HFFc6 (cell line): Measurements from ENCODE around the gene DENND1B. TPM values are rescaled to one million over a fixed set of nuclear protein-coding genes. Genes with fewer than 3 reads are reported as not detected.

Experiments used
- DNase-seq: peaks from one replicate; pipeline ENCODE4 v3.0.0-alpha.2; 2018
- H3K27ac Mint-ChIP-seq: 2 replicates; pipeline ENCODE4 v1.8.0; 2020; ENCODE audit warnings: mild to moderate bottlenecking, mixed read lengths
- H3K27me3 Mint-ChIP-seq: 2 replicates; pipeline ENCODE4 v1.8.0; 2021; ENCODE audit warnings: mild to moderate bottlenecking, moderate library complexity, mixed read lengths; ENCODE audit not compliant: insufficient read depth
- H3K36me3 Mint-ChIP-seq: 2 replicates; pipeline ENCODE4 v1.8.0; 2021; ENCODE audit warnings: low read depth, mixed read lengths
- H3K4me1 Mint-ChIP-seq: 2 replicates; pipeline ENCODE4 v1.8.0; 2020; ENCODE audit warnings: low read depth, mixed read lengths
- H3K4me3 Mint-ChIP-seq: 2 replicates; pipeline ENCODE4 v1.8.0; 2020; ENCODE audit warnings: mild to moderate bottlenecking, moderate library complexity, mixed read lengths
- H3K9me3 Mint-ChIP-seq: 2 replicates; pipeline ENCODE4 v1.8.0; 2020; ENCODE audit warnings: mild to moderate bottlenecking, mixed read lengths
- total RNA-seq, 6 experiments: library from RNA; stranded (reverse); fragmentation: NEBNext Ultra II Directional; extraction: Animal tissue kit (Norgen Biotek cat#: 25700); gene quantifications; 2 replicates in 1 of 6; 3 replicates in 5 of 6; pipeline ENCODE4 v1.2.3, GENCODE V29; 2021
- TF ChIP-seq, protein P1 (sequence below): fragments of 200-600 bp; sonication (generic); IDR thresholded peaks from 2 replicates; pipeline ENCODE4 v1.5.0; 2021; ENCODE audit warnings: antibody characterized with exemption, mild to moderate bottlenecking

Gene DENND1B
- total RNA-seq, 6 experiments from 2014 or later: 6.4 to 9.0 (median 7.7) TPM

DNA sequence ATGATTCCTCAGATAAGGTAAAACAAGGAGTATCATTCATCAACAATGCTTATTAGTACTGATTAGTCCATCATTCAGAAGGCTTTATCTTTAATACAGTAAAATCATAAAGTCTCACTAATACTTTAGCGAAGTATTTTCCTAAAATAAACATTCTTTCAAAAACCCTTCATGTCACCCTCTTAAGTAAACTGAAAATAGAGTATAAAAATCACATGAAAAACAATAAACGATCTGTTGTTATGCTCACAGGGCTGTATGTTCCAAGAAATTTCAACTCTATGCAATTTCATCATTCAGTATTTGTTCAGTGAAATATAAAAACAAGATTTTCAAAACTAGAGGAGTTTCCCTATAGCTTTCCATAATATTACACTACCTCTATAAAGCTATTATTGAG lies 102.0 kb downstream of the DENND1B start:
- Mint-ChIP-seq H3K9me3 (no peaks in the 10 kb centered on the region), H3K4me1 (peaks cover 24% of the 10 kb centered on the region), H3K4me3 (no peak overlapping the region), H3K36me3 (no peaks in the 10 kb centered on the region), H3K27ac (no peak overlapping the region), H3K27me3 (no peaks in the 10 kb centered on the region; the same call in 1 of the 2 replicates)
- TF ChIP-seq, protein P1, sequence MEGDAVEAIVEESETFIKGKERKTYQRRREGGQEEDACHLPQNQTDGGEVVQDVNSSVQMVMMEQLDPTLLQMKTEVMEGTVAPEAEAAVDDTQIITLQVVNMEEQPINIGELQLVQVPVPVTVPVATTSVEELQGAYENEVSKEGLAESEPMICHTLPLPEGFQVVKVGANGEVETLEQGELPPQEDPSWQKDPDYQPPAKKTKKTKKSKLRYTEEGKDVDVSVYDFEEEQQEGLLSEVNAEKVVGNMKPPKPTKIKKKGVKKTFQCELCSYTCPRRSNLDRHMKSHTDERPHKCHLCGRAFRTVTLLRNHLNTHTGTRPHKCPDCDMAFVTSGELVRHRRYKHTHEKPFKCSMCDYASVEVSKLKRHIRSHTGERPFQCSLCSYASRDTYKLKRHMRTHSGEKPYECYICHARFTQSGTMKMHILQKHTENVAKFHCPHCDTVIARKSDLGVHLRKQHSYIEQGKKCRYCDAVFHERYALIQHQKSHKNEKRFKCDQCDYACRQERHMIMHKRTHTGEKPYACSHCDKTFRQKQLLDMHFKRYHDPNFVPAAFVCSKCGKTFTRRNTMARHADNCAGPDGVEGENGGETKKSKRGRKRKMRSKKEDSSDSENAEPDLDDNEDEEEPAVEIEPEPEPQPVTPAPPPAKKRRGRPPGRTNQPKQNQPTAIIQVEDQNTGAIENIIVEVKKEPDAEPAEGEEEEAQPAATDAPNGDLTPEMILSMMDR: no peak; the same call in 1 of the 2 replicates
- no peak for DNase-seq

DNA sequence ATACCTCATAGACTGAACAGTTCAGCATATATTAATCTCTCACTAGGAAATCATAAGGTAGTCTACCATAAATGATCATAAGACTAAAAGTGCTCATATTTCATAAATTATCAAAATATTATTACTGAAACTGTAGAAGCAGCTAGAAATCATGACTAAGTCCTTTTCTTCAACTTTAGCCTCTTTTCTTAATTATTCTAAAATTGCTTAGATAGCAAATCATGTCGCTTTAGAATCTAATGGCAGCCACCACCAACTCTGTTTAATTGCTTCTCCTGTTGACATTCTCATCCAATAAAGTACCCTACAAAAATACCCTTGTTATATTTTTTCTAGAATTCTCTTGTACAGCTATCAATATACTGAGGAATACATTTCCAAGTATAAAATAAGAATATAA lies 102.9 kb downstream of the DENND1B start:
- H3K9me3 Mint-ChIP-seq: no peaks in the 10 kb centered on the region
- TF ChIP-seq, protein P1: no peak
- no peaks in the 10 kb centered on the region; the same call in 1 of the 2 replicates for H3K27me3 Mint-ChIP-seq
- peaks cover 24% of the 10 kb centered on the region for H3K4me1 Mint-ChIP-seq
- H3K4me3 Mint-ChIP-seq: no peak overlapping the region
- H3K36me3 Mint-ChIP-seq: no peaks in the 10 kb centered on the region
- no peak overlapping the region for H3K27ac Mint-ChIP-seq
- DNase-seq: no peak

DNA sequence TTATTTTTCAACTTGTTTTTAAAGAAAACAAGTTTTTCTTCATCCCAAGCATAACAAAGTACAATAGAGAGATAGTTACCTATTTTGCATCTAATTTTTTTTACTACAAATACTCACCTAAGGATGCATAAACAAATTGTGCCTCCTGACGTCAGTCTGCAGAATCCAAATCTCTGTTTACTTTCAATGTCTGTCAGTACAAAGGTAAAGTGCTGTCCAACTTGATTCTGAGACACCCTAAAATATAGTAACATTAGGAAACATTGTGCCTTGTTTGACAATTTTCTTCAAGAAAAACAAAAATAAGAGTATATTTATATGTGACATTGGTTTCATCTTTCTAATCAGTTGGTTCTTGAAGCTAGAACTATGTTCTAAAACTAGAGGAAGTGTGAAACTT lies 103.4 kb downstream of the DENND1B start:
- H3K27me3 Mint-ChIP-seq: no peaks in the 10 kb centered on the region; the same call in 1 of the 2 replicates
- no peaks in the 10 kb centered on the region for H3K36me3 Mint-ChIP-seq
- H3K27ac Mint-ChIP-seq: no peak overlapping the region
- no peak overlapping the region for H3K4me3 Mint-ChIP-seq
- H3K4me1 Mint-ChIP-seq: peaks cover 24% of the 10 kb centered on the region
- H3K9me3 Mint-ChIP-seq: no peaks in the 10 kb centered on the region
- TF ChIP-seq, protein P1: no peak
- DNase-seq: no peak

DNA sequence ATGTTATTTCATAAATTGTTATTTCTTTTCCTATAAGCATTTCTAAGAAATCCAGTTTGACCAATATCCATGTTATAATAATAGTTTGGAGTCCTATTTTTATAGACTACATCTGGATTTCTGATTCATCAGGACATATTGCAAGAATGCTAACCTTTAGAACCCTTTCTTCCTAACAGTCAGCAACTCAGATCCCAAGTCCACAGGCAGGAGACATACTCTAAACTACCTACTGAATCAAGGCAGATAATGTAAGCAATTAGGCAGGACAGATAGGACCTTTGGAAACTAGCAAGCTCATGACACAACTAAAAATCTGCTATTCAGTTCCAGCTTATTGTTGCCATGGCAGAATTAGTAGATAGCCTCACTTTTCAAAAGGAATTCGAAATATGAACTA lies 104.1 kb downstream of the DENND1B start:
- peak overlapping the region; percentile 2; the same call in 1 of the 2 replicates for H3K27ac Mint-ChIP-seq
- H3K9me3 Mint-ChIP-seq: no peaks in the 10 kb centered on the region
- no peak for DNase-seq
- H3K36me3 Mint-ChIP-seq: no peaks in the 10 kb centered on the region
- TF ChIP-seq, protein P1: no peak
- peaks cover 20% of the 10 kb centered on the region for H3K4me1 Mint-ChIP-seq
- H3K4me3 Mint-ChIP-seq: no peak overlapping the region
- H3K27me3 Mint-ChIP-seq: no peaks in the 10 kb centered on the region; the same call in 1 of the 2 replicates

DNA sequence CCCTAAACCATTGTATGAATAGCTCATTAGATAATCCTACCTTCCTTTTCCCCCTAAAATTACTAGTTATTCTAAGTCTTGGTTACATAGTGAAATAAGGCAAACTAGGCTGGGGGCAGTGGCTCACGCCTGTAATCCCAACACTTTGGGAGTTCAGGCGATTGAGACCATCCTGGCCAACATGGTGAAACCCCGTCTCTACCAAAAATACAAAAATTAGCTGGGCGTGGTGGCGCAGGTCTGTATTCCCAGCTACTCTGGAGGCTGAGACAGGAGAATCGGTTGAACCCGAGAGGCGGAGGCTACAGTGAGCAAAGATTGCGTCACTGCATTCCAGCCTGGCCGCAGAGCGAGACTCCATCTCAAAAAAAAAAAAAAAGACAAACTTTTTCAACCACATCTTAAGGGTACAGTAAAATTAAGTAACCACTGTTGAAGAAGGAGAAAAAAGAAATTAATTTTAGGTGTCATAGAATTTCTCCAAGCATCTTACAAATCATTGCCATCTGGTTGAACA lies 108.5 kb downstream of the DENND1B start:
- Mint-ChIP-seq H3K27ac (no peak overlapping the region), H3K36me3 (no peaks in the 10 kb centered on the region), H3K9me3 (no peaks in the 10 kb centered on the region), H3K4me3 (no peak overlapping the region), H3K27me3 (no peaks in the 10 kb centered on the region; the same call in 1 of the 2 replicates), H3K4me1 (peaks cover 15% of the 10 kb centered on the region)
- no peak for DNase-seq
- TF ChIP-seq, protein P1: no peak

DNA sequence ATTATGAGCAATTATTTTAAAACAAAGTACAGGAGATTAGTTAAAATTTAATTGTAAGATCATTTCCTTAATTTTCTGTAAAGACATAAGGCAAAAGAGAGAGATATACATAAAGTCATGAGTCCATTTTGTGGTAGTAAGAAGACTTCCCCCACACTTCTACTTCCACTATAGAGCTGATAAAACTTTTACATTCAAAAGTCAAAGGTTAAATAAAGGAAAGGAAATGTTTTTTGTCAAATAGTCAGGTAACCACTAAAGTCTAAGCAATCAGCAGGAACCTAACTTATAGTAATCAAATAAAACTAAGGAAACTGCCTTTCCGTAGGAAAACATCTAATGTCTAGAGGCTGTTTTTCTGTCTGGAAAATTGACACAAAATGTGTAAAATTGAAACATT lies 110.9 kb downstream of the DENND1B start:
- TF ChIP-seq, protein P1: no peak
- H3K27ac Mint-ChIP-seq: no peak overlapping the region
- peaks cover 19% of the 10 kb centered on the region for H3K4me1 Mint-ChIP-seq
- no peaks in the 10 kb centered on the region for H3K9me3 Mint-ChIP-seq
- H3K27me3 Mint-ChIP-seq: no peaks in the 10 kb centered on the region
- DNase-seq: no peak
- no peaks in the 10 kb centered on the region for H3K36me3 Mint-ChIP-seq
- no peak overlapping the region for H3K4me3 Mint-ChIP-seq
